NCI-H2107 treated with DMSO at 0.1 percent for 48 hours (cell line): Measurements from ENCODE around the gene SPSB3.

ENCODE experiments used
- DNase-seq: peaks from one replicate; lab custom pipeline; 2025; ENCODE audit not compliant: unreplicated experiment; lab: John Stamatoyannopoulos, UW

Gene SPSB3

GRCh38 chr16:1775846-1776671 is 6.3 kb downstream of the SPSB3 start:
- no peak for DNase-seq

GRCh38 chr16:1775006-1775845 is 7.1 kb downstream of the SPSB3 start:
- DNase-seq, result no peak

- DNase-seq, result no peak
Measured at GRCh38 chr16:1774448-1774780, 8.0 kb downstream of the SPSB3 start.

- no peak for DNase-seq
Measured at GRCh38 chr16:1773703-1774447, 8.5 kb downstream of the SPSB3 start.

- DNase-seq, result peak; percentile 40
Measured at GRCh38 chr16:1772908-1773702, 9.3 kb downstream of the SPSB3 start, which contains the start of gene MRPS34. TSS of gene MRPS34 (minus strand) at chr16:1773134. CDS start at chr16:1773119, 15 bp downstream.

- no peak for DNase-seq
Measured at GRCh38 chr16:1772362-1772907, 9.9 kb downstream of the SPSB3 start, which contains the start of gene EME2. TSS of gene EME2 (plus strand) at chr16:1772810. CDS start at chr16:1773228, 418 bp downstream.

GRCh38 chr16:1771864-1772361 is 10.5 kb downstream of the SPSB3 start:
- DNase-seq, result no peak

GRCh38 chr16:1771188-1771863 is 11.0 kb downstream of the SPSB3 start, which contains the start of gene NME3:
TSS of gene NME3 (minus strand) at chr16:1771543. CDS start at chr16:1771534, 9 bp downstream.
- peak; percentile 9 for DNase-seq

- DNase-seq, result peak; percentile 33
Measured at GRCh38 chr16:1770328-1771187, 11.8 kb downstream of the SPSB3 start.

- DNase-seq, result no peak
Measured at GRCh38 chr16:1769402-1770300, 12.7 kb downstream of the SPSB3 start.

- DNase-seq, result no peak
Measured at GRCh38 chr16:1768767-1769401, 13.5 kb downstream of the SPSB3 start.

GRCh38 chr16:1768061-1768766 is 14.2 kb downstream of the SPSB3 start:
- DNase-seq, result no peak

GRCh38 chr16:1767116-1767994 is 15.0 kb downstream of the SPSB3 start:
- no peak for DNase-seq

GRCh38 chr16:1766701-1767100 is 15.7 kb downstream of the SPSB3 start:
- no peak for DNase-seq

GRCh38 chr16:1766231-1766630 is 16.1 kb downstream of the SPSB3 start:
- no peak for DNase-seq
